Esophagus muscularis mucosa (tissue), 3 donors: ENCODE results near the gene PRRC2B.

Source experiments
- CTCF ChIP-seq, 3 experiments: fragments of 200-600 bp in 2 of 3; fragments of 450-650 bp in 1 of 3; sonication (generic) in 2 of 3; IDR thresholded peaks; one replicate each; pipeline ENCODE4 v1.5.1; 2017 to 2019; ENCODE audit warnings: antibody characterized with exemption in 3 of 3, mild to moderate bottlenecking in 2 of 3, moderate library complexity in 1 of 3
- POLR2A ChIP-seq: fragments of 450-650 bp; IDR thresholded peaks from one replicate; pipeline ENCODE4 v1.6.1; 2017; ENCODE audit warnings: antibody characterized with exemption, moderate library complexity, mild to moderate bottlenecking, low read depth
- POLR2AphosphoS5 ChIP-seq, 2 donors: sonication (generic); formaldehyde crosslinking; IDR thresholded peaks; one replicate each; pipeline ENCODE4 v1.6.1; 2017; ENCODE audit warnings: antibody characterized with exemption in 2 of 2

- TF ChIP-seq POLR2AphosphoS5 (IDR thresholded peaks at IDR 0.05) (no peak), CTCF (IDR thresholded peaks at IDR 0.05) (no peak), POLR2A (no peak)
These were observed 130.9 kb downstream of the PRRC2B start for GRCh38 chr9:131524665-131525315.
